K562 (cell line): Measurements from ENCODE around the gene SLAMF9. TPM values are rescaled to one million over a fixed set of nuclear protein-coding genes. Genes with fewer than 3 reads are reported as not detected.

Source experiments
- ATF1 ChIP-seq, 2 experiments: fragments of 450-650 bp in 1 of 2; IDR thresholded peaks; 2 replicates each; pipeline ENCODE4 v1.6.1; 2016; ENCODE audit warnings: missing compliant biosample characterization in 1 of 2, missing genetic modification characterization in 1 of 2
- BRD9 ChIP-seq: fragments of 450-650 bp; IDR thresholded peaks from 2 replicates; pipeline ENCODE4 v1.6.1; 2018; ENCODE audit warnings: low read depth; ENCODE audit not compliant: partially characterized antibody
- DPF2 ChIP-seq: fragments of 450-650 bp; IDR thresholded peaks from 2 replicates; pipeline ENCODE4 v1.6.1; 2016
- ELF1 ChIP-seq: fragments of 200-800 bp; sonication (Bioruptor generic); IDR thresholded peaks from 2 replicates; pipeline ENCODE4 v1.6.1; 2016; ENCODE audit warnings: missing genetic modification characterization, missing compliant biosample characterization
- EZH2 ChIP-seq: IDR thresholded peaks from 2 replicates; pipeline ENCODE4 v1.6.1; 2012; ENCODE audit warnings: low read depth, mild to moderate bottlenecking, inconsistent platforms, low read length, borderline replicate concordance
- HDAC6 ChIP-seq: IDR thresholded peaks from 2 replicates; pipeline ENCODE4 v1.6.1; 2012; ENCODE audit warnings: low read depth, mild to moderate bottlenecking, control low read depth, inconsistent platforms, low read length, moderate library complexity
- ILF3 ChIP-seq: fragments of 450-650 bp; IDR thresholded peaks from 2 replicates; pipeline ENCODE4 v1.6.1; 2018; ENCODE audit warnings: antibody characterized with exemption, mild to moderate bottlenecking, moderate library complexity, borderline replicate concordance
- KDM4B ChIP-seq, 2 experiments: fragments of 450-650 bp in 1 of 2; sonication (generic) in 1 of 2; IDR thresholded peaks; 2 replicates each; pipeline ENCODE4 v1.6.1; 2016 to 2017; ENCODE audit warnings: borderline replicate concordance in 2 of 2, antibody characterized with exemption in 1 of 2, low read depth in 1 of 2, mild to moderate bottlenecking in 1 of 2
- MEIS2 ChIP-seq: fragments of 450-650 bp; IDR thresholded peaks from 2 replicates; pipeline ENCODE4 v1.6.1; 2014; ENCODE audit warnings: mild to moderate bottlenecking; ENCODE audit not compliant: partially characterized antibody
- NONO ChIP-seq, 2 experiments: fragments of 200-400 bp in 1 of 2; fragments of 450-650 bp in 1 of 2; formaldehyde crosslinking in 1 of 2; IDR thresholded peaks; 2 replicates each; pipeline ENCODE4 v1.6.1; 2017; ENCODE audit warnings: low read depth in 2 of 2, mild to moderate bottlenecking in 2 of 2, moderate library complexity in 2 of 2, low read length in 1 of 2
- NR2C2 ChIP-seq, 2 experiments: fragments of 200-800 bp in 1 of 2; sonication (Bioruptor generic) in 1 of 2; sonication (generic) in 1 of 2; formaldehyde crosslinking in 1 of 2; IDR thresholded peaks; 2 replicates each; pipeline versions ENCODE4 v1.6.1 to v1.8.0; 2016 to 2022; ENCODE audit warnings: mild to moderate bottlenecking in 1 of 2, missing compliant biosample characterization in 1 of 2, missing genetic modification characterization in 1 of 2, missing genetic modification reagents in 1 of 2
- NR4A1 ChIP-seq, 2 experiments: fragments of 250-450 bp in 1 of 2; fragments of 450-650 bp in 1 of 2; sonication (Bioruptor Pico) in 1 of 2; IDR thresholded peaks; 2 replicates each; pipeline versions ENCODE4 v1.4.0 to v1.6.1; 2016 to 2020; ENCODE audit warnings: mild to moderate bottlenecking in 2 of 2, missing compliant biosample characterization in 1 of 2, missing genetic modification characterization in 1 of 2, moderate library complexity in 1 of 2
- PRMT5 ChIP-seq: sonication (generic); formaldehyde crosslinking; IDR thresholded peaks from 2 replicates; pipeline ENCODE4 v1.5.0; 2020; ENCODE audit warnings: missing genetic modification reagents
- RBBP5 ChIP-seq: fragments of 200-600 bp; sonication (generic); IDR thresholded peaks from 2 replicates; pipeline ENCODE4 v1.6.1; 2012; ENCODE audit warnings: borderline replicate concordance, mild to moderate bottlenecking, low read length, control low read depth, inconsistent platforms; ENCODE audit not compliant: insufficient read depth, poor library complexity, severe bottlenecking
- SP1 ChIP-seq: sonication (generic); formaldehyde crosslinking; IDR thresholded peaks from 2 replicates; pipeline ENCODE4 v1.8.1; 2022; ENCODE audit warnings: mild to moderate bottlenecking, missing genetic modification reagents
- SRSF1 ChIP-seq: fragments of 200-400 bp; formaldehyde crosslinking; IDR thresholded peaks from 2 replicates; pipeline ENCODE4 v1.6.1; 2017; ENCODE audit warnings: mild to moderate bottlenecking, low read depth, low read length, moderate library complexity
- TEAD4 ChIP-seq, 2 experiments: sonication (generic) in 1 of 2; formaldehyde crosslinking in 1 of 2; IDR thresholded peaks; 2 replicates each; pipeline versions ENCODE4 v1.6.1 to v1.8.0; 2012 to 2022; ENCODE audit warnings: borderline replicate concordance in 1 of 2, inconsistent platforms in 1 of 2, low read length in 1 of 2, mild to moderate bottlenecking in 1 of 2, missing genetic modification reagents in 1 of 2
- TGIF2 ChIP-seq: sonication (generic); formaldehyde crosslinking; IDR thresholded peaks from 2 replicates; pipeline ENCODE4 v1.8.1; 2022; ENCODE audit warnings: mild to moderate bottlenecking, missing genetic modification reagents, moderate library complexity
- polyA plus RNA-seq, 8 experiments: library from polyadenylated mRNA; depleted of rRNA in 4 of 8; stranded (reverse) in 5 of 8; unstranded in 3 of 8; fragments of >200 nt; fragmentation: Nextera tagmentation in 2 of 8; fragmentation: Illumina TruSeq in 1 of 8; extraction: Ambion mirVana in 2 of 8; extraction: Trizol in 1 of 8; gene quantifications; 2 replicates each; pipeline versions ENCODE4 v1.2.1 to v1.2.3, GENCODE V29; 2011 to 2014; ENCODE audit warnings: inconsistent platforms in 1 of 8, missing spikeins in 1 of 8
- total RNA-seq, 7 experiments: library from RNA; depleted of rRNA in 6 of 7; stranded (reverse); fragments of >200 nt in 6 of 7; fragmentation: Illumina TruSeq in 2 of 7; extraction: Trizol in 2 of 7; gene quantifications; 2 replicates each; pipeline versions ENCODE4 v1.2.1 to v1.2.3, GENCODE V29; 2011 to 2021; ENCODE audit warnings: low replicate concordance in 1 of 7
- TF ChIP-seq, protein P1 (sequence below): fragments of 450-650 bp; formaldehyde crosslinking; IDR thresholded peaks from 2 replicates; pipeline ENCODE4 v1.4.0; 2020; ENCODE audit warnings: mild to moderate bottlenecking, moderate library complexity
- TF ChIP-seq, protein P2 (sequence below): fragments of 450-650 bp; conservative IDR thresholded peaks from 2 replicates; pipeline ENCODE4 v1.6.1; 2016; ENCODE audit warnings: missing genetic modification characterization, low read depth, mild to moderate bottlenecking, control low read depth, missing compliant biosample characterization

SLAMF9 gene
- total and polyA plus RNA-seq, 9 of the 15 experiments (the other 6 are each of a cell fraction or from before 2014, with no cell fraction given), result 0.13 to 0.21 TPM; not detected in 7

DNA sequence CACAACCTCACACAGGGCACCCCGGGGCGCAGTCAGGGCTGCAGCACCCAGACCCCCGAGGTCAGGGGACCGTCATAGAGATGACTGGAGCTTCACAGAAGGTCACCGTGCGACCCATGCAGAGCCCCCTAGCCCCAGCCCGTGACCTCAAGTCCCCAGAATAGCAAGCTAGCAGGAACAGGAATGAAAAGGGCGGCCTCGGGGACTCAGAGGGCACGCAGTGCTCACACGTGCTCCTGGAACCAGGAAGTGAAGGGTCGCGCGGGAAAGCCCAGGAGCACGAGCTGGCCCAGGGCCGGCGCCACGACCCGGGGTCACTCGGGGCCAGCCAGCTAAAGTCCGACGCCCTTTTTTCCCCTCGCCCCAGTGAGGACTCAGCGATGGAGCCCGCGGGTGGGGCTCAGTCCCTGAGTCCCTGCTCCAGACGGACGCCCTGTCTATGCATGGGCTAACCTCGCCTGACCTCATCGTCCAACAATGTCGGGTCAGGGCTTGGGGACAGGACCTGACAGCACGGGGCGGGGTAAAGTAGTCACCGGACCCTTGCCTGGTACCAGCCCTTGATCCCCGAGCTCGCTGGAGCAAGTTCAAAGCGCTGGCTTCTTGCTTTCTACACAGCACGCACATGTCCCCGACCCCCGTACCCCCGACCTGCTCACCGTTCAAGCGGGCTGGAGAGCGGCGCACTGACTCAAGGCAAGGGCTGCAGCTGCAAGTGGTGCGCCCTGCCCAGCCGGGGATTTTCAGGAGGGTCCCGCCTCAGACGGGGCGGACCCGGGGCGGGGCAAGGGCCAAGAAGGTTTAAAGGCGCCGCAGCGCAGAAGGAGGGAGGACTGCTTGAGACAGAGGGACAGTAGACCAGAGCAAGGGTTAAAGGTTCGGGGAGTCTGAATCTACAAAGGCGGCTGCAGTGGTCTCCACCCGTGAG is 29.0 kb downstream of the SLAMF9 start, which contains the start of gene TAGLN2 (continued):
- TF ChIP-seq KDM4B (IDR thresholded peaks at IDR 0.05; ENCODE audit: borderline replicate concordance in 2 of 2, low read depth in 1 of 2), result peak in 1 of 2 experiments; percentile 39; a peak in 1 of 4 replicates
- no peak for TF ChIP-seq HDAC6
- peak; percentile 85 for TF ChIP-seq ELF1 (tag)
- TF ChIP-seq TGIF2 (CRISPR knock-in tag), result 0 out of 2 replicates have a peak, but pooled peaks have one; percentile 13
- TF ChIP-seq PRMT5 (CRISPR knock-in tag), result peak; percentile 6; the same call in 1 of the 2 replicates
- no peak for TF ChIP-seq SRSF1
- TF ChIP-seq, protein P1, sequence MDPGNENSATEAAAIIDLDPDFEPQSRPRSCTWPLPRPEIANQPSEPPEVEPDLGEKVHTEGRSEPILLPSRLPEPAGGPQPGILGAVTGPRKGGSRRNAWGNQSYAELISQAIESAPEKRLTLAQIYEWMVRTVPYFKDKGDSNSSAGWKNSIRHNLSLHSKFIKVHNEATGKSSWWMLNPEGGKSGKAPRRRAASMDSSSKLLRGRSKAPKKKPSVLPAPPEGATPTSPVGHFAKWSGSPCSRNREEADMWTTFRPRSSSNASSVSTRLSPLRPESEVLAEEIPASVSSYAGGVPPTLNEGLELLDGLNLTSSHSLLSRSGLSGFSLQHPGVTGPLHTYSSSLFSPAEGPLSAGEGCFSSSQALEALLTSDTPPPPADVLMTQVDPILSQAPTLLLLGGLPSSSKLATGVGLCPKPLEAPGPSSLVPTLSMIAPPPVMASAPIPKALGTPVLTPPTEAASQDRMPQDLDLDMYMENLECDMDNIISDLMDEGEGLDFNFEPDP (CRISPR knock-in tag), result 0 out of 2 replicates have a peak, but pooled peaks have one; percentile 5
- no peak for TF ChIP-seq TEAD4 (IDR thresholded peaks at IDR 0.05; ENCODE audit: low read length)
- TF ChIP-seq TEAD4 (CRISPR knock-in tag; IDR thresholded peaks at IDR 0.05; ENCODE audit: borderline replicate concordance), result 0 out of 2 replicates have a peak, but pooled peaks have one; percentile 50
- no peak for TF ChIP-seq ATF1 (CRISPR knock-in tag; IDR thresholded peaks at IDR 0.05)
- TF ChIP-seq ATF1 (tag; IDR thresholded peaks at IDR 0.05), result peak; percentile 74
- no peak for TF ChIP-seq NR4A1 (CRISPR knock-in tag; IDR thresholded peaks at IDR 0.05)
- 0 out of 2 replicates have a peak, but pooled peaks have one; percentile 21 for TF ChIP-seq NR4A1 (tag; IDR thresholded peaks at IDR 0.05)
- peak; percentile 20 for TF ChIP-seq BRD9
- no peak for TF ChIP-seq DPF2
- TF ChIP-seq RBBP5, result peak; percentile 53
- TF ChIP-seq MEIS2, result no peak
- TF ChIP-seq NONO (IDR thresholded peaks at IDR 0.05; ENCODE audit: low read depth in 2 of 2, low read length in 1 of 2), result 0 out of 4 replicates have a peak, but pooled peaks of 1 of the 2 experiments have one; percentile 36
- TF ChIP-seq, protein P2, sequence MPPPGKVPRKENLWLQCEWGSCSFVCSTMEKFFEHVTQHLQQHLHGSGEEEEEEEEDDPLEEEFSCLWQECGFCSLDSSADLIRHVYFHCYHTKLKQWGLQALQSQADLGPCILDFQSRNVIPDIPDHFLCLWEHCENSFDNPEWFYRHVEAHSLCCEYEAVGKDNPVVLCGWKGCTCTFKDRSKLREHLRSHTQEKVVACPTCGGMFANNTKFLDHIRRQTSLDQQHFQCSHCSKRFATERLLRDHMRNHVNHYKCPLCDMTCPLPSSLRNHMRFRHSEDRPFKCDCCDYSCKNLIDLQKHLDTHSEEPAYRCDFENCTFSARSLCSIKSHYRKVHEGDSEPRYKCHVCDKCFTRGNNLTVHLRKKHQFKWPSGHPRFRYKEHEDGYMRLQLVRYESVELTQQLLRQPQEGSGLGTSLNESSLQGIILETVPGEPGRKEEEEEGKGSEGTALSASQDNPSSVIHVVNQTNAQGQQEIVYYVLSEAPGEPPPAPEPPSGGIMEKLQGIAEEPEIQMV (tag), result no peak
- TF ChIP-seq SP1 (CRISPR knock-in tag), result peak; percentile 82
- TF ChIP-seq EZH2, result no peak
- TF ChIP-seq ILF3, result 0 out of 2 replicates have a peak, but pooled peaks have one; percentile 5
- no peak; the same call in 1 of the 2 replicates for TF ChIP-seq NR2C2 (CRISPR knock-in tag; IDR thresholded peaks at IDR 0.05)
- peak; percentile 70 for TF ChIP-seq NR2C2 (tag; IDR thresholded peaks at IDR 0.05)
